Superior temporal gyrus (tissue), 1 donor: ENCODE measurements around the gene SLCO1B1.

Experiments
- DNase-seq: peaks from one replicate; pipeline ENCODE4 v3.0.0-alpha.2; 2016; ENCODE audit errors: extremely low spot score

Gene SLCO1B1

GRCh38 chr12:21220266-21220665, 89.3 kb downstream of the SLCO1B1 start:
- DNase-seq: no peak

GRCh38 chr12:21221072-21221471, 90.1 kb downstream of the SLCO1B1 start:
- no peak for DNase-seq

GRCh38 chr12:21221778-21222177, 90.8 kb downstream of the SLCO1B1 start:
- DNase-seq: no peak

- DNase-seq: no peak
Measured at GRCh38 chr12:21223930-21224329, 92.9 kb downstream of the SLCO1B1 start.

GRCh38 chr12:21234395-21234794, 103.4 kb downstream of the SLCO1B1 start:
- DNase-seq: no peak

- DNase-seq: no peak
Measured at GRCh38 chr12:21239866-21240265, 108.9 kb downstream of the SLCO1B1 start.

- peak; percentile 74 for DNase-seq
Measured at GRCh38 chr12:21248679-21249078, 117.7 kb downstream of the SLCO1B1 start.

GRCh38 chr12:21252070-21252469, 121.1 kb downstream of the SLCO1B1 start:
- no peak for DNase-seq

GRCh38 chr12:21257172-21257571, 126.2 kb downstream of the SLCO1B1 start:
- no peak for DNase-seq

GRCh38 chr12:21264232-21264631, 133.2 kb downstream of the SLCO1B1 start:
- no peak for DNase-seq

GRCh38 chr12:21265932-21266331, 134.9 kb downstream of the SLCO1B1 start:
- no peak for DNase-seq

- DNase-seq: no peak
Measured at GRCh38 chr12:21276826-21277225, 145.8 kb downstream of the SLCO1B1 start.
